Vagina (tissue), 2 donors: ENCODE data around the gene FGFBP2.

Experiments used
- CTCF ChIP-seq, 3 experiments: fragments of 450-650 bp in 2 of 3; fragments of 200-600 bp in 1 of 3; sonication (generic) in 1 of 3; IDR thresholded peaks; one replicate each; pipeline ENCODE4 v1.5.1; 2017 to 2019; ENCODE audit warnings: antibody characterized with exemption in 3 of 3, mild to moderate bottlenecking in 2 of 3, moderate library complexity in 2 of 3
- POLR2AphosphoS5 ChIP-seq, 2 donors: sonication (generic); formaldehyde crosslinking; IDR thresholded peaks; one replicate each; pipeline ENCODE4 v1.9.0; 2017; ENCODE audit warnings: antibody characterized with exemption in 2 of 2, mild to moderate bottlenecking in 2 of 2, low read depth in 1 of 2; ENCODE audit not compliant: insufficient read depth in 1 of 2

GRCh38 chr4:15976456-15977447 is 13.8 kb upstream of the FGFBP2 start:
- no peak for TF ChIP-seq CTCF (IDR thresholded peaks at IDR 0.05)
- TF ChIP-seq POLR2AphosphoS5 (IDR thresholded peaks at IDR 0.05; ENCODE audit: insufficient read depth in 1 of 2, low read depth in 1 of 2) = no peak
